Ovary (tissue), 3 donors: ENCODE measurements around the gene GPR6.

ENCODE experiments used
- CTCF ChIP-seq, 3 donors: fragments of 450-650 bp in 2 of 3; fragments of 200-600 bp in 1 of 3; IDR thresholded peaks; one replicate each; pipeline versions ENCODE4 v1.5.1 to v1.8.0; 2016 to 2022; ENCODE audit warnings: antibody characterized with exemption in 3 of 3, mild to moderate bottlenecking in 1 of 3
- POLR2A ChIP-seq: fragments of 450-650 bp; IDR thresholded peaks from one replicate; pipeline ENCODE4 v1.6.1; 2017; ENCODE audit warnings: antibody characterized with exemption, mild to moderate bottlenecking, moderate library complexity
- donor health status: DM: no; HTN: no; CAD: no.

DNA sequence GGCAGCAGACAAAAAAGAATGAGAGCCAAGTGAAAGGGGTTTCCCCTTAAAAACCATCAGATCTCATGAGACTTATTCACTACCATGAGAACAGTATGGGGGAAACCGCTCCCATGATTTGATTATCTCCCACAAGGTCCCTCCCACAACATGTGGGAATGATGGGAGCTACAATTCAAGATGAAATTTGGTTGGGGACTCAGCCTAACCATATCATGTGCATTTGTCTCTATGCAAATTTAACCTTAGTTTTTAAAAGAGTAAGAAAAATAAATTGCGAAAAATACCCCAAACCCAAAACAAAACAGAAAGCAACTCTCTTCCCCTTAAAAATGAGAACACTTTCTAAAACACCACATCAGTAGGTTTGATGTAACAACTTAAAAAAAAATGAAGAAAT lies 22.6 kb upstream of the GPR6 start:
- no peak for TF ChIP-seq CTCF (IDR thresholded peaks at IDR 0.05)
- TF ChIP-seq POLR2A, result no peak
